HCT116 (cell line): ENCODE measurements around the gene ZNF584. TPM values are rescaled to one million over a fixed set of nuclear protein-coding genes. Genes with fewer than 3 reads are reported as not detected.

Experiments
- ATAC-seq: fragments of 200-7000 bp; cut with Tn5 transposase; 2 replicates; pipeline ENCODE4 v1.9.1; 2020; ENCODE audit warnings: mild to moderate bottlenecking, moderate library complexity
- BruUV-seq: library from RNA; stranded (reverse); fragments of 400-500 nt; replicated peaks from 2 replicates; lab custom pipeline; 2021; lab: Mats Ljungman, UMichigan
- CTCF ChIA-PET: fragments of 300-600 bp; sonication (Branson Sonifier 250); formaldehyde crosslinking; loops from one replicate; lab custom pipeline; 2021; ENCODE audit warnings: antibody characterized with exemption; lab: Charles Lee
- POLR2A ChIA-PET: fragments of 300-600, 350-600 bp; sonication (Branson Sonifier 250); formaldehyde crosslinking; loops from one replicate; lab custom pipeline; 2021; ENCODE audit warnings: antibody characterized with exemption; lab: Charles Lee
- RAD21 ChIA-PET, 2 experiments: fragments of 300-600 bp; sonication (Branson Sonifier 250); formaldehyde crosslinking; loops; one replicate each; lab custom pipeline; 2023; ENCODE audit warnings: low total read pairs in 2 of 2; ENCODE audit not compliant: uncharacterized antibody in 2 of 2, unreplicated experiment in 2 of 2, low non-redundant PET in 1 of 2; lab: Charles Lee
- DNase-seq: peaks from one replicate; pipeline ENCODE4 v3.0.0-alpha.2; 2010; ENCODE audit warnings: low read depth, low spot score
- H2AFZ ChIP-seq: fragments of 200-600 bp; shearing (Covaris generic), sonication (generic); 2 replicates; pipeline ENCODE4 v1.6.1; 2017; ENCODE audit warnings: low read depth, mixed run types, mixed read lengths, antibody characterized with exemption, low read length; ENCODE audit not compliant: poor library complexity, severe bottlenecking
- H3K27ac ChIP-seq: 2 replicates; pipeline ENCODE4 v1.5.1; 2012; ENCODE audit warnings: low read depth, low read length
- H3K27me3 ChIP-seq: fragments of 200-600 bp; sonication (generic); 2 replicates; pipeline ENCODE4 v1.6.1; 2016; ENCODE audit warnings: mixed run types, low read length, mixed read lengths; ENCODE audit not compliant: insufficient read depth
- H3K36me3 ChIP-seq, 2 experiments: fragments of 200-500 bp in 1 of 2; fragments of 200-600 bp in 1 of 2; sonication (Bioruptor generic) in 1 of 2; sonication (generic) in 1 of 2; 2 replicates each; pipeline versions ENCODE4 v1.5.1 to v1.6.1; 2014 to 2016; ENCODE audit warnings: low read length in 2 of 2, inconsistent platforms in 1 of 2, mixed read lengths in 1 of 2, mixed run types in 1 of 2; ENCODE audit not compliant: insufficient read depth in 2 of 2, control insufficient read depth in 1 of 2
- H3K4me1 ChIP-seq, 2 experiments: fragments of 200-600 bp in 1 of 2; sonication (generic) in 1 of 2; 2 replicates each; pipeline versions ENCODE4 v1.5.1 to v1.6.1; 2012 to 2017; ENCODE audit warnings: low read length in 2 of 2, inconsistent platforms in 1 of 2, mild to moderate bottlenecking in 1 of 2, mixed read lengths in 1 of 2, mixed run types in 1 of 2, moderate library complexity in 1 of 2; ENCODE audit not compliant: insufficient read depth in 2 of 2, control insufficient read depth in 1 of 2
- H3K4me2 ChIP-seq: fragments of 200-600 bp; sonication (generic); 2 replicates; pipeline ENCODE4 v1.6.1; 2017; ENCODE audit warnings: mixed run types, low read length, mixed read lengths
- H3K4me3 ChIP-seq, 2 experiments: fragments of 200-600 bp in 1 of 2; sonication (generic) in 1 of 2; replicated peaks in 1 of 2; 2 replicates each; pipeline ENCODE4 v1.5.1; 2011 to 2016; ENCODE audit warnings: low read length in 2 of 2, control low read depth in 1 of 2, low read depth in 1 of 2, mild to moderate bottlenecking in 1 of 2, mixed read lengths in 1 of 2, mixed run types in 1 of 2
- H3K79me2 ChIP-seq: fragments of 200-600 bp; sonication (generic); 2 replicates; pipeline ENCODE4 v1.6.1; 2017; ENCODE audit warnings: mild to moderate bottlenecking, mixed run types, low read length, moderate library complexity, mixed read lengths; ENCODE audit not compliant: insufficient read depth
- H3K9ac ChIP-seq: fragments of 200-600 bp; sonication (generic); 2 replicates; pipeline ENCODE4 v1.6.1; 2016; ENCODE audit warnings: low read length, mixed read lengths
- H3K9me2 ChIP-seq: fragments of 200-600 bp; sonication (generic), shearing (Covaris generic); 2 replicates; pipeline ENCODE4 v1.6.1; 2017; ENCODE audit warnings: mixed run types, mild to moderate bottlenecking, moderate library complexity; ENCODE audit not compliant: insufficient read depth
- H3K9me3 ChIP-seq, 2 experiments: fragments of 200-500 bp in 1 of 2; fragments of 200-600 bp in 1 of 2; sonication (Bioruptor generic) in 1 of 2; sonication (generic) in 1 of 2; 2 replicates each; pipeline ENCODE4 v1.6.1; 2014 to 2017; ENCODE audit warnings: low read length in 2 of 2, mixed read lengths in 2 of 2, inconsistent platforms in 1 of 2, low read depth in 1 of 2, mild to moderate bottlenecking in 1 of 2, mixed run types in 1 of 2, moderate library complexity in 1 of 2; ENCODE audit not compliant: control insufficient read depth in 1 of 2, insufficient read depth in 1 of 2
- H4K20me1 ChIP-seq: fragments of 200-600 bp; sonication (generic), shearing (Covaris generic); 2 replicates; pipeline ENCODE4 v1.6.1; 2017; ENCODE audit warnings: mixed run types, mild to moderate bottlenecking, moderate library complexity; ENCODE audit not compliant: insufficient read depth
- ATF3 ChIP-seq: IDR thresholded peaks from 2 replicates; pipeline ENCODE4 v1.6.1; 2012
- CTCF ChIP-seq, 3 experiments: fragments of 200-600 bp in 1 of 3; sonication (generic) in 1 of 3; IDR thresholded peaks in 2 of 3; conservative IDR thresholded peaks in 1 of 3; 2 replicates each; pipeline ENCODE4 v1.5.1; 2012 to 2017; ENCODE audit warnings: low read depth in 2 of 3, low read length in 2 of 3, antibody characterized with exemption in 1 of 3, borderline replicate concordance in 1 of 3, control low read depth in 1 of 3, mild to moderate bottlenecking in 1 of 3, mixed read lengths in 1 of 3, mixed run types in 1 of 3, moderate library complexity in 1 of 3; ENCODE audit not compliant: insufficient read depth in 1 of 3
- ELF1 ChIP-seq: IDR thresholded peaks from 2 replicates; pipeline ENCODE4 v1.6.1; 2012; ENCODE audit warnings: low read depth, borderline replicate concordance
- EZH2 ChIP-seq: fragments of 200-600 bp; sonication (generic); IDR thresholded peaks from 2 replicates; pipeline ENCODE4 v1.6.1; 2017; ENCODE audit warnings: antibody characterized with exemption, mixed run types
- EZH2phosphoT487 ChIP-seq: fragments of 200-600 bp; IDR thresholded peaks from 2 replicates; pipeline ENCODE4 v1.6.1; 2018; ENCODE audit warnings: antibody characterized with exemption, borderline replicate concordance
- MAX ChIP-seq: IDR thresholded peaks from 2 replicates; pipeline ENCODE4 v1.6.1; 2012
- POLR2A ChIP-seq: IDR thresholded peaks from 2 replicates; pipeline ENCODE4 v1.7.0; 2011; ENCODE audit warnings: borderline replicate concordance; ENCODE audit not compliant: insufficient read depth, insufficient read length; ENCODE audit errors: extremely low read depth
- POLR2AphosphoS5 ChIP-seq: IDR thresholded peaks from 2 replicates; pipeline ENCODE4 v1.6.1; 2011; ENCODE audit warnings: mild to moderate bottlenecking, low read depth, low read length, moderate library complexity
- RAD21 ChIP-seq: IDR thresholded peaks from 2 replicates; pipeline ENCODE4 v1.6.1; 2012; ENCODE audit warnings: low read depth, mild to moderate bottlenecking
- REST ChIP-seq: IDR thresholded peaks from 2 replicates; pipeline ENCODE4 v1.6.1; 2012; ENCODE audit warnings: low read depth
- SIN3A ChIP-seq: IDR thresholded peaks from 2 replicates; pipeline ENCODE4 v1.6.1; 2012; ENCODE audit warnings: low read depth
- SP1 ChIP-seq: IDR thresholded peaks from 2 replicates; pipeline ENCODE4 v1.6.1; 2012; ENCODE audit warnings: low read depth
- SRF ChIP-seq: IDR thresholded peaks from 2 replicates; pipeline ENCODE4 v1.6.1; 2012; ENCODE audit warnings: low read depth
- TCF7L2 ChIP-seq: IDR thresholded peaks from 2 replicates; pipeline ENCODE4 v1.7.0; 2011; ENCODE audit warnings: borderline replicate concordance, inconsistent platforms; ENCODE audit not compliant: insufficient read depth, insufficient read length; ENCODE audit errors: extremely low read depth
- YY1 ChIP-seq: IDR thresholded peaks from 2 replicates; pipeline ENCODE4 v1.6.1; 2011; ENCODE audit warnings: low read length, low read depth, moderate library complexity, mild to moderate bottlenecking; ENCODE audit not compliant: insufficient replicate concordance; ENCODE audit errors: extremely low read depth
- ZBTB33 ChIP-seq: IDR thresholded peaks from 2 replicates; pipeline ENCODE4 v1.6.1; 2011; ENCODE audit warnings: mild to moderate bottlenecking, low read length, moderate library complexity; ENCODE audit not compliant: insufficient replicate concordance; ENCODE audit errors: extremely low read depth
- ZFX ChIP-seq: fragments of 450-650 bp; IDR thresholded peaks from 2 replicates; pipeline ENCODE4 v1.6.1; 2017
- ZNF274 ChIP-seq: fragments of 200-500 bp; sonication (Bioruptor generic); IDR thresholded peaks from 2 replicates; pipeline ENCODE4 v1.6.1; 2014; ENCODE audit warnings: mild to moderate bottlenecking, low read depth, low read length, inconsistent platforms
- intact Hi-C: fragments of 100-400 bp; cut with micrococcal nuclease; formaldehyde crosslinking; loops from 2 replicates; pipeline ENCODE4 v1.10.0; 2022
- total RNA-seq: library from RNA; stranded (reverse); gene quantifications from one replicate; pipeline ENCODE4 v1.2.1, GENCODE V29; 2021; ENCODE audit not compliant: unreplicated experiment

The ZNF584 gene
- total RNA-seq, 1 experiment from 2014 or later = 25.8 TPM

- BruUV-seq = no TSS peak
- ChIA-PET RAD21 (no interaction called here), CTCF (no interaction called here), POLR2A (interaction anchor here (0.8 kb wide), 1 partner anchor 42 kb away, joined by 4 read pairs; the partner anchor contains the start of gene ZNF584)
- H3K9me3 ChIP-seq = peaks cover 6 to 11% of the 10 kb centered on the region in 2 experiments; a peak in 2 of 4 replicates
- ATAC-seq = peak; percentile 51
- H3K9ac ChIP-seq = peak overlapping the region; percentile 81
- peak overlapping the region; percentile 83 for H3K4me2 ChIP-seq
- no peaks in the 10 kb centered on the region for H3K79me2 ChIP-seq
- H3K9me2 ChIP-seq = no peaks in the 10 kb centered on the region
- H3K4me1 ChIP-seq = peaks cover 6 to 10% of the 10 kb centered on the region in 2 experiments; a peak in 2 of 4 replicates
- H3K36me3 ChIP-seq = no peaks in the 10 kb centered on the region; a peak in 2 of 4 replicates
- H2AFZ ChIP-seq = no peak overlapping the region
- H3K27me3 ChIP-seq = no peaks in the 10 kb centered on the region
- intact Hi-C loops = loop anchor here (5.0 kb wide), 1 partner anchor 44 kb away; the partner anchor contains the start of gene ZNF584
- H3K4me3 ChIP-seq = peak overlapping the region; percentile 62 to 73
- TF ChIP-seq TCF7L2 (no peak), POLR2A (no peak), RAD21 (no peak), ELF1 (no peak), POLR2AphosphoS5 (no peak), ATF3 (no peak), CTCF (IDR thresholded peaks at IDR 0.05 in 2 of 3, conservative IDR thresholded peaks at IDR 0.05 in 1 of 3; ENCODE audit: borderline replicate concordance in 1 of 3, insufficient read depth in 1 of 3, low read depth in 2 of 3, low read length in 2 of 3) (no peak), ZNF274 (no peak), EZH2phosphoT487 (no peak), ZFX (no peak), ZBTB33 (no peak), YY1 (no peak), REST (no peak), MAX (no peak), SIN3A (no peak), EZH2 (no peak), SRF (no peak), SP1 (no peak)
- TF ChIP-seq, all 23 proteins: peak for 0
- DNase-seq = no peak
- Histone ChIP-seq H4K20me1 (no peaks in the 10 kb centered on the region), H3K27ac (no peak overlapping the region)
These were observed 42.5 kb downstream of the ZNF584 start for GRCh38 chr19:58450856-58451357.
